Stimulated activated naive CD8-positive, alpha-beta T cell treated with anti-CD3 and anti-CD28 coated beads, Interleukin-15, Interleukin-2, amounts not matched to agents 100 U/mL and 50 U/mL, for 24 hours (primary cell): ENCODE results near the gene RANBP6.
A peak's percentile ranks its signal among the peaks of the same experiment; 100 is the strongest.
"Not testable (repeated sequence)": the region's sequence is repeated elsewhere in the genome, so short reads cannot be mapped to it uniquely, and the experiment has no call there.

Source experiments
- ATAC-seq: fragments of 150-1000 bp; cut with Tn5 transposase; one replicate; pipeline ENCODE4 v1.10.0; 2021
- DNase-seq: peaks from one replicate; pipeline ENCODE4 v3.0.0; 2021

RANBP6 gene

DNA sequence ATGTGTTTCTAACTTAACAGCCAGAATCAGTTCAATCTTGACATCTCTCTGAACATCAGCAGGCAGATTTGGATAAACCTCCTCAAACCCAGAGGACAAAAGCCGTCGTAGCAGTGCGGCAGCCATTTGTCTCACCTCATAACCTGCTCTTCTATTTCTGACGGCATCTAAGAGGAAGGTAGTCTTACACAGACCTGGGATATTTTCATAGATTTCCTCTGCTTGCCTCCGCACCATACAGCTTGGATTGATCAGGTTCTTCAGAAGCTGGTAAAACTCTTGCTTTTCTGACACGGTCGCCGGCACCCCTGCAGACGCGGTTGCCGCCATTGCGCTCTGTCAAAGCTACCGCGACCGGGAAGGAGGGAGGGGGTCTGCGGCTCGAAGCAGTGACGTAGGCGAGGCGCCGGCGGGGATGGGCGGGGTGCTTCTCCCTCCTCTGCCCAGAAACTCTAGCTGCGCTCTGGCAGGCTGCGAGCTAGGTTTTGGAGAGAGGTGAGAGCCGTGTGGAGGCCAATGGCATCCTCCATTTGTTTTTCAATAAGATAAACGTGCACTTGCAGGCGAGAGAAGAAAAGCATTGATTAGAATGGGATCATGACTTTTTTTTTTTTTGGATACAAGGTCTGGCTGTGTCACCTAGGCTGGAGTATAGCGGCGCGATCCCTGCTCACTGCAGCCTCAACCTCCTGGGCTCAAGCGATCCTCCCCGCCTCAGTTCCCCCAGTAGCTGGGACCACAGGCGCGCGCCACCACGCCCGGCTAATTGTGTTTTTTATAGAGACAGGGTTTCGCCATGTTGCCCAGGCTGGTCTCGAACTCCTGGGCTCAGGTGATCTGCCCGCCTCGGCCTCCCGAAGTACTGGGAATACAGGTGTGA is at the start of gene RANBP6:
TSS of gene RANBP6 (minus strand) at position 347 of the 880 bp plus-strand sequence. CDS start at position 330, 17 bp downstream.
- ATAC-seq (peak; percentile 97), DNase-seq (peak; percentile 93)

GRCh38 chr9:6063146-6063545 is 47.7 kb upstream of the RANBP6 start:
- ATAC-seq, DNase-seq: not testable (repeated sequence)

DNA sequence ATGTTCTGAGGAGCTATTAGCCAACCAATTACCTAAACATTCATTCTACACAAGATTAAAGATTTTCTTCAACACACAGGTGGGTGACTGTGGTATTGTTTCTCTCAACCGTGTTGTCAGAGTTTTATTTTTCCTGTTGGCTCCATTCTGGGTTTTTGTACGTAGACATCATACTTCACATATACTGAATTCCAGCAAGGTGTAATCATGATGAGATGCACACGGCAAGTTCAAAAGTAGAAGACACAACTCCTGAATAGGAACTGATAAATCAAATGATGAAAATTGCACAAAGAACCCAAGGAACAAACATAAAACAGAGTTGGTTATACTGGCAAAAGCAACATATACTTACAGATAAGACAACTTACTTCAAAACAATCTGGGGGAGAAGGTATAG is 40.2 kb upstream of the RANBP6 start:
- no peak for ATAC-seq

GRCh38 chr9:6055216-6055615 is 39.8 kb upstream of the RANBP6 start:
- peak; percentile 32 for DNase-seq
- peak; percentile 69 for ATAC-seq

More for the DNA sequence above, 40.2 kb upstream of the RANBP6 start:
- DNase-seq = no peak

GRCh38 chr9:6054280-6055099 is 39.1 kb upstream of the RANBP6 start:
- ATAC-seq (peak; percentile 51), DNase-seq (peak; percentile 68)

GRCh38 chr9:6052293-6052919 is 37.0 kb upstream of the RANBP6 start:
- ATAC-seq (no peak), DNase-seq (no peak)

- no peak for ATAC-seq
- DNase-seq = no peak
These were observed 36.1 kb upstream of the RANBP6 start for GRCh38 chr9:6051511-6051950.

DNA sequence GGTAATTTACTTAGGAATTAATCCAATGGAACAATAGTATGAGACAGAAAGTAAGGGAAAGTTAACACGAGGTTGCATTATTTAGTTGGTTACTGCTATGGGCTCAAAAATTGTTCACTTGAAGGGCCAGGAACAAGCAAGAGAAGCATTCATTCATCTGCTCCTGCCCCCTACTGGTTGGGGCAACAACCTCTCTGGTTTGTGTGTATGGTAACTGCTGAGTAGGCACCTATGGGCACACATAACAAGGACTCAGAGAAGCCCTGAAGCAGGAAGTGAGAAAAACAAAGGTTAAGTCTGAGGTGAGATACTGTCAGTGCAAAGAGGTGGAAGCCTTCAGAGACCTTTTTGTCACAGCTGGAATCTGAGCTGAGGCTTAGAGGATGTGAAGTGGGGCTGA is 34.4 kb upstream of the RANBP6 start:
- peak; percentile 55 for ATAC-seq
- DNase-seq = peak; percentile 30

GRCh38 chr9:6048039-6048438 is 32.6 kb upstream of the RANBP6 start:
- DNase-seq = no peak
- no peak for ATAC-seq

- ATAC-seq = no peak
- no peak for DNase-seq
These were observed 31.6 kb upstream of the RANBP6 start for GRCh38 chr9:6047020-6047419.

DNA sequence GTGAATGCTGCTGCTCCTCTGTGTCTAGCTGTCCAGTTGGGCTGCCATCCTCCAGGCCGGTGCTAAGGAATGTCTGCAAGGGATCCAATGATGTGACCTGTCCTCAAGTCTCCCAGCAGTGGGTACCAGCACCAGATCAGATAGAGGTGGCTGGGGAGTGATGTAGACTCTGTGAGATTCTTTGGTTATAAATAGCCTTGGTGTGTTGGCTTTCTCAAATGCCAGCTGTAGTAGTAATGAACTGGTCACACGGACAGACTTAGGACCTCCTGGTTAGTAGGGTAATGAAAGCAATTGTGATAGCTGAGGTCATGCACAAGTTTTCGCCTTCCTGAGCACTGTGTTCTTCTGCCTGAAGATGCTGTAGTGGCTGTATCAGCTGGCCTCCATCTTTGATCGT is 29.9 kb upstream of the RANBP6 start:
- DNase-seq (no peak), ATAC-seq (no peak)

DNA sequence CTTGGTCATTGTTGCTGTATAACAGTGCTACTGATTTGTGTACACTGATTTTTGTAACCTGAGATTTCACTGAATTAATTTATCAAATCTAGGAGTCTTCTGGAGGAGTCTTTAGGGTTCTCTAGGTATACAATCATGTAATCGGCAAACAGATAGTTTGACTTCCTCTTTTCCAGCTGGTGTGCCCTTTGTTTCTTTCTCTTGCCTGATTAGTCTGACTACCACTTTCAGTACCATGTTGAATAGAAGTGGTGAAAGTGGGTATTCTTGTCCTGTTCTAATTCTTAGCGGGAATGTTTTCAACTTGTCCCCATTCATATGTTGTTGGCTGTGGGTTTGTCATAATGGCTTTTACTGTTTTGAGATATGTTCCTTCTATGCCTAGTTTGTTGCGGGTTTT is 24.7 kb upstream of the RANBP6 start:
- no peak for ATAC-seq

DNA sequence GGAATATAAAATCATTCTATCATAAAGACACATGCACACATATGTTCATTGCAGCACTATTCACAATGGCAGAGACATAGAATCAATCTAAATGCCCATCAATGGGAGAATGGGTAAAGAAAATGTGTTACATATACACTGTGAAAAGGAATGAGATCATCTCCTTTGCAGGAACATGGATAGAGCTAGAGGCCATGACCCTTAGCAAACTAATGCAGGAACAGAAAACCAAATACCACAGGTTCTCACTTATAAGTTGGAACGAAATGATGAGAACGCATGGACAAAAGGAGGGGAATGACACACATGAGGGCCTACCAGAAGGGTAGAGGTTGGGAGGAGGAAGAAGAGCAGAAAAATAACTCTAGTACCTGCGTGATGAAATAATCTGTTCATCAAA is 21.0 kb upstream of the RANBP6 start:
- DNase-seq (no peak), ATAC-seq (no peak)

More for the DNA sequence above, 24.7 kb upstream of the RANBP6 start:
- DNase-seq = no peak

DNA sequence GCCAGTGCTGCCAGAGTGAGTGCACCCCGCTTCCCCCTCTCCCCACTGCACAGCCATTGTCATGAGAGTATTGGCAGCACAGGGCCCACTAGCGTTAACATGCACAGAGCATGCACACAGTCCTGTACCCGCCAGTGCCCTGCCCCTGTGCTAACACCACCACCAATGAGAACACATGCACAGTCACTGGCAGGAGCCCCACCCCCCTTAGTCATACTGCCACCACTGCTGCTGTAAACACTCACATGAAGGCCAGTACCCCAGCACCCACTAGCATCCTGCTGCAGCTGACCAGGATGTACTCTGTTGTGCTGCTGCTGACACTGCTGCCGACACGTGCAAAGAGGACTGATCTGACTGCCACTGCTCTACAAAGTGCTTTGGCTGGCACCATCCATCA is 19.5 kb upstream of the RANBP6 start:
- DNase-seq = no peak
- no peak for ATAC-seq

DNA sequence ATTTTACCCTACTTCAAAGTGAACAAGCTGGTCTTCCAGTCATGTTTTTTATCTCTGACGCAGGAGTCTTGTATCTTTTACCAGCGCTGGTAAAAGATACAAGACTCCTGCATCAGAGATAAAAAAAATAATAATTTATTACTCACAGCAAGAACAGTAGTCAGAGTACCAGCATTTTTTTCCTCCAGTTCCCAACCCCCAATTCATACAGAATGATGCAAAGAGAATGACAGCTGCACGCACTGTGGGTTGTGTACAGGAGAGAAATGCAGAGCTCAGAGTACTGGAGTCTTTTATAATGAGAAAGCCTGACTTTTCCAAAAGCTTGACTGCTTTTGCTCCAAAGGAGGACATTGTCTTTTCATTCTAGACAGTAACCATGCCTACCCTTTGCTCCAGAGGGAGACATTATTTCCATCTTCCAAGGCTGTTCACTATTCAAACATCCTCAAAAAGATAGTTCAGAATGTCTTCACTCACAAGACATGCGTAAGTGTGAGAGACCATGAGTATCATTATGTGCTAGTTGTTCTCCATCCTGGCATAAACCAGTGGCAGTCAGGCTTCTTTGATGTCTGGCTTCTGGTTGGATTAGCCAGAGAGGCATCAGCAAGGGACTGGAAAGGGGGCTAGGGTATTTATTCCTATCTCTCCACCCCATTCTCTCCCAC is 14.3 kb upstream of the RANBP6 start:
- ATAC-seq = no peak
- no peak for DNase-seq

- peak; percentile 33 for DNase-seq
- peak; percentile 75 for ATAC-seq
These were observed 8.7 kb upstream of the RANBP6 start for GRCh38 chr9:6024035-6024554.

DNA sequence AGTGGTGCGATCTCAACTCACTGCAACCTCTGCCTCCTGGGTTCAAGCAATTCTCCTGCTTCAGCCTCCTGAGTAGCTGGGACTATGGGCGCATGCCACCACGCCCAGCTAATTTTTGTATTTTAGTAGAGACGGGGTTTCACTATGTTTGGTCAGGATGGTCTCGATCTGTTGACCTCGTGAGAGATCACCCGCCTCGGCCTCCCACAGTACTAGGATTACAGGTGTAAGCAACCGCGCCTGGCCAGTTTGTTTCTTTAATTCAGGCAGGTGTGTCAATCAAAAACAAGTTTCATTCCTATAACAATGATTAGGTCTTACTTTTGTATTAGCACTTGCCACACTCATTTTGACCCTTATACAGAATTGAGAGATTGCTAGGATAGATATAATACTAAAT is 1.6 kb upstream of the RANBP6 start:
- not testable (repeated sequence) for ATAC-seq, DNase-seq

GRCh38 chr9:6014670-6015270 is 654 bp downstream of the RANBP6 start:
- ATAC-seq = peak; percentile 41
- DNase-seq = no peak

DNA sequence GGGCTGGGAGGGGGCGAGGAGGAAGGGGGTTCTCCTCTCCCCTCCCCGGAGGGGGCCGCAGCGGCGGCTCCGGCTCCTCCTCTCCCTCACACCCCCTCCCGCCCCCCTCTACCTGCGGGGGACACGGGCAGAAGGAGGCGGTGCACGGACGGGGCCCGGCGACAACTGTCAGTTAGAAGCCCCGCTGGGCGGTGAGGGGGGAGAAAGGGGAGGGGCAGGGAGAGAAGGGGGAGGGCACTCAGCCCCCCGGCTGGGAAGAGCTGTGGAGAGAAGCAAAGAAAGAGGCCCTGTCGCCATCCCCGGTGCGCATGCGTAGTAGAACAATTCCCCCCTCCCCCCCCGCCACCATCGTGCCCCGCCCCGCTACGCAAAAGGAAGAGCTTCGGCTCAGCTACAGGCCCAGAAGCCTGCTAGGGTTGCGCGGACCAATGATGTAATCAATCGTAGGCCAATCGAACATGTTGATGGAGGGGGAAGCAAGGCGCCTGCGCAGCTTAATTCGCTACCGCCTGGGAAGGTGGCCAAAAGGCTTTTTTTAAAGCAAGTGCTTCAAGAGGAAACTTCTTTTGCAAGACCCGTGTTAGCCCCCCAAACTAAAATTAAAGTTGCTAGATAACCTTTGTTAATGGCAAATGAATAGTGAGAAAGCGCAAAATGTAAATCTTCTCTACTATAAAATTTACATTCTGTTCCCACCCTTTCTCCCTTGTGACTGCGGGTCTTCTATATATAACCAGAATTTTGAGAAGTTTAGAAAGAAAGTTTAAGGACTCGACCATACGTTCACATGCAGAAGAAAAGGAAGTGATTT is 7.0 kb downstream of the RANBP6 start:
- peak; percentile 77 for ATAC-seq
- peak; percentile 92 for DNase-seq

GRCh38 chr9:6007770-6008168 is 7.7 kb downstream of the RANBP6 start:
- DNase-seq = peak; percentile 83
- peak; percentile 44 for ATAC-seq
